HFF-Myc (cell line): ENCODE results near the gene RNF217.

Experiments used
- DNase-seq: peaks from one replicate; pipeline ENCODE4 v3.0.0-alpha.2; 2011; ENCODE audit warnings: low read depth; ENCODE audit errors: extremely low read depth
- H3K4me3 ChIP-seq: replicated peaks from 2 replicates; pipeline ENCODE4 v1.5.1; 2011; ENCODE audit warnings: low read depth, mild to moderate bottlenecking, control low read depth, low read length
- CTCF ChIP-seq: IDR thresholded peaks from 2 replicates; pipeline ENCODE4 v1.5.1; 2012; ENCODE audit warnings: mild to moderate bottlenecking, low read depth, low read length, control low read depth; ENCODE audit errors: missing control alignments

RNF217 gene

GRCh38 chr6:125013938-125014660 lies 51.9 kb downstream of the RNF217 start:
- no peak for TF ChIP-seq CTCF
- no peak overlapping the region for H3K4me3 ChIP-seq
- DNase-seq: no peak

- H3K4me3 ChIP-seq: no peak overlapping the region
- no peak for DNase-seq
- no peak for TF ChIP-seq CTCF
These were observed 52.4 kb downstream of the RNF217 start for GRCh38 chr6:125014661-125014957.

- DNase-seq: no peak
- no peak for TF ChIP-seq CTCF
- no peak overlapping the region for H3K4me3 ChIP-seq
These were observed 52.9 kb downstream of the RNF217 start for GRCh38 chr6:125015152-125015551.

- no peak for DNase-seq
- no peak for TF ChIP-seq CTCF
These were observed 55.9 kb downstream of the RNF217 start for GRCh38 chr6:125018136-125018535.

GRCh38 chr6:125019281-125019680 lies 57.0 kb downstream of the RNF217 start:
- no peak overlapping the region for H3K4me3 ChIP-seq
- TF ChIP-seq CTCF: no peak
- no peak for DNase-seq

More at GRCh38 chr6:125018136-125018535, 55.9 kb downstream of the RNF217 start:
- H3K4me3 ChIP-seq: no peak overlapping the region

GRCh38 chr6:125019918-125020317 lies 57.7 kb downstream of the RNF217 start:
- no peak for DNase-seq
- TF ChIP-seq CTCF: no peak
- H3K4me3 ChIP-seq: no peak overlapping the region

- peak; percentile 51 for DNase-seq
- no peak for TF ChIP-seq CTCF
These were observed 58.1 kb downstream of the RNF217 start for GRCh38 chr6:125020385-125020784.

More at GRCh38 chr6:125020385-125020784, 58.1 kb downstream of the RNF217 start:
- no peak overlapping the region for H3K4me3 ChIP-seq
